Hepatic stellate cell (primary cell): ENCODE data around the gene ATF6.
"Not testable (repeated sequence)": the region's sequence is repeated elsewhere in the genome, so short reads cannot be mapped to it uniquely, and the experiment has no call there.

Experiments used
- DNase-seq: peaks from one replicate; pipeline ENCODE4 v3.0.0; 2011; ENCODE audit warnings: low spot score

The ATF6 gene

DNA sequence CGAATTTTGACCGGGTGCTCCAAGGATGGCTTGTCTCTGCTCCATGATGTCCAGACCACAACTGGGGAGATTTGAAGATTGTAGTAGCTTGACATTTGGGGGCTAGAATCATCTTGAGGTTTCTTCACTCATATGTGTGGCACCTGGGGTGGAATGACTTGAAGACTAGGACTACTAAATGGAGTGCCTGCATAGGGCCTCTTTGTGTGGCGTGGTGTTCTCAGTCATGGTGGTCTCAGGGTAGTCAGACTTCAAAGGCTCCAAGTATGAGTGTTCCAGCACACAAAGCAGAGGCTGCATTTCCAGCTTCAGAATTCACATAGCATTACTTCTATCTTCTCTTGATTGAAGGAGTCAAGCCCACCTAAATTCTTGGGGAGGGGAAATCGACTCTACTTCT lies 16.8 kb downstream of the ATF6 start:
- no peak for DNase-seq

DNA sequence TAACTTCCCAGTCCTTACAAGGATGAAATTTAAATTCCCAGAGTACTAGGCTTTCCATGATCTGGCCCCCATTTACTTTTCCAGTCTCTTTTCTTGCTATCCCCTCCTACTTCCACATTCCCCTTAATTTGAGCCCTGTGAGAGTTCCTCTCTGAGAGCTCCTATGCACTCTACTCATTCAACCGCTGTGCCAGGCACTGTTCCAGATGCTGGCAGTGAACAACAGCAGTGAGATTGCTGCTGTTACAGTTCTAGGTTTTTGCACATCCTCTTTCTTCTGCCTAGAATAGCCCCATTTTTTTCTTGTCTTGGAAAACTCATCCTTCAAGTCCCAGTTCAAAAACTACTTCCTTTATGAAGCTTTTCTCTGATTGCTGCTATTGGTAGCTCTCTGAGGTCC lies 18.8 kb downstream of the ATF6 start:
- DNase-seq: no peak

DNA sequence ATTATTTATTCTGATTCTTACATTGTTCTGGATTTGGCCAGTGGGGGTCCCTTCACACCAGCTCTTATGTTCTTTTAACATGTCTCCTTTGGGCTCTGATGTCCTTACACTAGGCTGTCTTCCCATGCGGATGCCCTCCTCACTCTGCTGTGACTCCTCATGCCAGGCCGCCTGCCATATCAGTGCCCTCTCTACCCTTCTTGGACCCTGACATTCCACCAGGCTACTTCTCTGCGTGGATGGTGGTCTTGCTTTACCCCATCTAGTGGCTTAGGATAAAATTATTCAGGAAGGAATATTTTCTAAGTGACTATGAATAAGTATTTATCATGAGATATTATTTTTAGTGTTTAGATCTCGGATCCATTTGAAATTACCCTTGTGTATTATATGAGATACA lies 21.2 kb downstream of the ATF6 start:
- DNase-seq: no peak

DNA sequence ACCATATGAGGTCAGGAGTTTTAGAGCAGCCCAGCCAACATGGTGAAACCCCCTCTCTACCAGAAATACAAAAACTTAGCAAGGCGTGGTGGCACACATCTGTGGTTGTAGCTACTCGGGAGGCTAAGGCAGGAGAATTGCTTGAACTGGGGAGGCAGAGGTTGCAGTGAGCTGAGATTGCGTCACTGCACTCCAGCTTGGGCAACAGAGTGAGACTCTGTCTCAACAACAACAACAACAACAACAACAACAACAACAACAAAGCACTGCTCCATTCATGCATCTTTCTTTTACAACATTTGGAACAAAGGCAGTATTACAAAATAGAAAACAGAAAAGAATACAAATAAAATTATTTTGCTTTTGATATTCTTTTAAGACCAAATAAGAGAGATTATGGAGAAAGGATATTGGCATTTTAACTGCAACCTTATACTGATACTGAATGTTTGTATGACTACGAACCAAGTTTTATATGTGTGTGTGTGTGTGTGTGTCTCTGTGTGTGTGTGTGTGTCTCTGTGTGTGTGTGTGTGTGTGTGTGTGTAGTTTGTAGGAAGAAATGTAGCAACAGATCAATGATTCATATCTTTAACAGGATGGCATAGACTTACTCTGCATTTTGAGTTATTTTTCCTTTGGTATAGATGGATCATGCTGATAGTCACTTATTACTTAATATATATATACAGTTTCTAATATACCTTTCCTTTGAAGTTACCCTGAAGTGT lies 24.6 kb downstream of the ATF6 start:
- DNase-seq: no peak

DNA sequence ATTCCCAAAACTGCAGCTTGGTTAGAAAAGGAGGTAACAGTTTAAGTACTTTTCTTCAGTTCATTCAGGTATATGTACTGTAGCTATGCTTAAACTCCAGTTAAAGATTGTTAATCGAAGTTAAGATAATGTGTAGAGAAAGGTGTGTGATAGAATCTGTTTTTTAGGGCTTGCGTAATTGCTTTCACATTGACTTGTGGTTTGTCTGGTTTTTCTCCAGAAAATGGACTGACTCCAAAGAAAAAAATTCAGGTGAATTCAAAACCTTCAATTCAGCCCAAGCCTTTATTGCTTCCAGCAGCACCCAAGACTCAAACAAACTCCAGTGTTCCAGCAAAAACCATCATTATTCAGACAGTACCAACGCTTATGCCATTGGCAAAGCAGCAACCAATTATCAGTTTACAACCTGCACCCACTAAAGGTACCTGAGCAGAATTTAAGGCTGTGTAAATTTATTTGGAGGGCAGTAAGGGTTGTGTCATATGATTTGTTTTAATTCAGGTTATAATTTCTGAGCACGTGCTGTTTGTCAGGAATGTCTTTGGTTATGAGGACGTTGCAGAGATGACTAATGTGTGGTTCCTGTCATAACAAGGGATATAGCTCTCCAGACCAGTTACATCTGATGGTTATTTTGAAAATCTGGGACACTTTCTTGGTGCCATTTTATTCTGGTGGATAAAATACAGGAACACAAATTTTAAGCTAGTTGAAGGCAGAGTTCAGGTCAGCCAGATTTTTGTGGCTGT lies 26.0 kb downstream of the ATF6 start:
- peak; percentile 9 for DNase-seq

DNA sequence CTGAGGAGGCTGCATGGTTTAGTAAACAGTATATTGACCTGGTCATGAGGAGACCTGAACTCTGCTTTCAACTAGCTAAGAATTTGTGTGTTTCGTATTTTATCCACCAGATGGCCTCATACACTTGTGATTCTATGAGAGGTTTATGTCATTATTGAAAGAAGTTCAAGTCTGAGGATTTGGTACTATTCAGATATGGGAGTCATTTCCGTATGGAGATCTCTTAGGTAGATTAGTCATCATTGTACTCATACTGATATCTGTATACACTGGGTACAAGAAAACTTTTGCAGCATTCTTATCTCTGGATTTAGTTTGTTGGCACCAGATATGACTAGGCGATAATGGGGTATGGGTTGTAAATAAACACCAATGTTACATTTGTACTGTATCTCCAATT lies 26.6 kb downstream of the ATF6 start:
- peak; percentile 25 for DNase-seq

DNA sequence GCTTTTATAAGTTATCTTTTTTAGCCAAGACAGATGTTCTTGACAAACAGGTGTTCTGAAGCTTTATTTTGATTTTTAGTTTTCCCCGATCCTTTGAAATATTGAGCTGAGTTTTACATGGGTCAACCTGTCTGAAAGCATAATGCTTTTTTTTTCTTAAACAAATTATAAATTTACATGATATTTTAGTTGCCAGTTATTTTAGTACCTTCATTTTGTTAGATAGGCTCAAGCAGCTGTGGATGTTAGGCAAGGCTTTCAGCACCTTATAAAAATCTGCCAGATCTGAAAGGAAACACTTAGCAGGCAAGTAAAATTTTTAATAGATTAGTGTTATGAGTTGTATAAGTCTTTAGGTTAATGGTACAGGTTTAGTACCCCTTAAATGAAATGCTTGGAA lies 33.7 kb downstream of the ATF6 start:
- no peak for DNase-seq

DNA sequence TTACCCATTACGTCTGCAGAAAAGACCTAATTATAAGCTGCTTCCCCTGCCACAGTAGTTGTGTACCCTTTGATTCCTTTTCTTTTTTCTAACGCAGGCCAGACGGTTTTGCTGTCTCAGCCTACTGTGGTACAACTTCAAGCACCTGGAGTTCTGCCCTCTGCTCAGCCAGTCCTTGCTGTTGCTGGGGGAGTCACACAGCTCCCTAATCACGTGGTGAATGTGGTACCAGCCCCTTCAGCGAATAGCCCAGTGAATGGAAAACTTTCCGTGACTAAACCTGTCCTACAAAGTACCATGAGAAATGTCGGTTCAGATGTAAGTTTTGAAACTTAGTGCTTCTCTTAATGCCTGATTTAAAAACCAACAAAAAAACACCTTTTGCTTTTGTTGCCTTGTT lies 35.8 kb downstream of the ATF6 start:
- DNase-seq: no peak

DNA sequence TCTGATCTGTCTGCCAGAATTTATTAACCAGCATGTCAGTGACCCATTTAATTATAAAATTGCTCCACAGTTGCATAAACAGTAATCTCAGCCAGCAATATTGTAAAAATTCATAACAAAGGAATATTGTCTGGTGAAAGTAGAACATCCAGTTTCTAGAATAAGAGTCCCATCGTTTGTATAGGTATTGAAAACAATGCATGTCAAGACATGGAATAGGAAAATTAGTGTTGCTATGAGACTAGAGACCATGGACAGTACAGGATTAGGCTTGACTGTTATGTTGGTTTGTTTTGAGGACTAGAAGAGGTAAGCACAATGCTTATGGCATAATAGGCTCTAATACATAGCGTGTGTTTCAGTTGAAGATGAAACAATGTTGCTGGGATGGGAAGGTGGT lies 37.1 kb downstream of the ATF6 start:
- DNase-seq: no peak

DNA sequence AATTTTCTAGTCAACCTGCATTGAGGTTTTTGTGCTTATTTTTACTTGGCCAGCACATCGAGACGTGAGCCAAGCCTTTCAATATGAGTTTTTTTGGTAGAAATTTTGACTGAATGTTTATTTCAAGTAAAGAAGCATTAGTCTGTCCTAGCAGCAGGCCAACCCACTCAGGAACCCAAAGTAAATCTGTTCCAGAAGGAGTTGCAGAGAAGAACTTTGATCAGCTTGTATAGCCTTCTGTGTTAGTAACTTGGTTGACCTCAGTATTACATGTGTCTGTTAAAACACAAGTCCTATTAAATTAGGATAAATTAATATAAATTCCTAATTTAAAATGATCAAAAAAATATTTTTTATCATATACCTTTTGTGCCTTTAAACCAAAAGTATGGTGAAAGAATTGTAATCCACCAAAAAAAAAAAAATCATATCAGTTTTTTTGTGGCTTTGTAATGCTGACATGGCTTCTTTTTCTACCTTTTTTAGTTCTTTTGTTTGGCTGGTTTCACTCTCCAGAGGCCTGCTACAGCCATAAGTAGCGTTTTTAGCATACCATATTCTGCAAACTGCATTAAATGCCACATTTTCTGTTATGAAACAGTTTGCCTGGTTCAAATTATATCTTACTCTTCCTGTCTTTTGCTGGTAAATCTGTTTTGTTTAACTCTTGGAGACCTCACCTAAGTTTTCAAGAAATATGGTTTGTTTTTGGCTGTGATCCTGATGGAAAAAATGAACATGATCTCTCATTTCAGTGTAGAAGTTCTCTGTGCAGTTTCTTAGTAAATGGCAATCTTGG lies 39.5 kb downstream of the ATF6 start:
- no peak for DNase-seq

DNA sequence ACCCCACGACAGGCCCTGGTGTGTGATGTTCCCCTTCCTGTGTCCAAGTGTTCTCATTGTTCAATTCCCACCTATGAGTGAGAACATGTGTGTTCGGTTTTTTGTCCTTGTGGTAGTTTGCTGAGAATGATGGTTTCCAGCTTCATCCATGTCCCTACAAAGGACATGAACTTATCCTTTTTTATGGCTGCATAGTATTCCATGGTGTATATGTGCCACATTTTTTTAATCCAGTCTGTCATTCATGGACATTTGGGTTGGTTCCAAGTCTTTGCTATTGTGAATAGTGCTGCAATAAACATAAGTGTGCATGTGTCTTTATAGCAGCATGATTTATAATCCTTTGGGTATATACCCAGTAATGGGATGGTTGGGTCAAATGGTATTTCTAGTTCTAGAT lies 43.1 kb downstream of the ATF6 start:
- not testable (repeated sequence) for DNase-seq

DNA sequence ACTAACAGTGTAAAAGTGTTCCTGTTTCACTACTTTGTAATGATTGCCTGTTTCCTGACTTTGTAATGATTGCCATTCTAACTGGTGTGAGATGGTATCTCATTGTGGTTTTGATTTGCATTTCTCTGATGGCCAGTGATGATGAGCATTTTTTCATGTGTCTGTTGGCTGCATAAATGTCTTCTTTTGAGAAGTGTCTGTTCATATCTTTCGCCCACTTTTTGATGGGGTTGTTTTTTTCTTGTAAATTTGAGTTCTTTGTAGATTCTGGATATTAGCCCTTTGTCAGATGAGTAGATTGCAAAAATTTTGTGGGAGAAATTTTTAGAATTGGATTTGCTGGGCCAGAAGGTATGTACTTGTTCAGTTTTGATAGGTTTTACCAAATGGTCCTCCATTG lies 43.5 kb downstream of the ATF6 start:
- not testable (repeated sequence) for DNase-seq

DNA sequence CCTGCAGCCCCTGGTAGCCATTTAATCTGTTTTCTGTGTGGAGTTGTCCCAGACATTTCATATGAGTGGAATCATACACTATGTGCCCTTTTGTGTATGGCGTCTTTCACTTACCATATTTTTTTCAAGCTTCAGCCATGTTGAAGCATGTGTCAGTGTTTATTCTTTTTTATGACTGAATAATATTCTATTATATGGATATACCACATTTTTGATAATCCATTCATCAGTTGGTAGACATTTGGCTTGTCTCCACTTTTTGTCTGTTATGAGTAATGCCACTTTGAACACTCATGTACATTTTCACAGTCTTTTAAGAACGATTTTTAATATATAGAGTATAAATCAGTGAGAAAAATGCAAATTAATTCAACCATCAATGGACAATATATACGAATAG lies 44.7 kb downstream of the ATF6 start:
- no peak for DNase-seq

DNA sequence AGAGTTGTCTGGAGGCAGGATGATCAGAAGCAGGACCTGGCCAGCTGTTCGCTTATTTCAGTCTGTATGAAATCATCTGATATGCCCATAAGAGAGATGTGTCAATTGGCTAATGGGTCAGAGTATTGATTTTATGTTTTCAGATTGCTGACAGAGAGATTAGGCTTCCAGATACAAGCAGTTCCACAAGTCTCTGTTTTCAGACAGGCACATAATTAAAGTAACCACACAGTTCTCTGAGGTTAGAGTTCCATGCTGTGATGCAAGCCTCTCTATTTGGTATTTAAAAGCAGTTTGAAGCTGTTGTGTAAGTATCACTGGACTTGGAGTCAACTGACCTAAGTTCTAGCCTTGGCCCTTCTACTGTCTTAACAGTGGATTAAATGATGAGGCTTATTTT lies 50.1 kb downstream of the ATF6 start:
- no peak for DNase-seq

DNA sequence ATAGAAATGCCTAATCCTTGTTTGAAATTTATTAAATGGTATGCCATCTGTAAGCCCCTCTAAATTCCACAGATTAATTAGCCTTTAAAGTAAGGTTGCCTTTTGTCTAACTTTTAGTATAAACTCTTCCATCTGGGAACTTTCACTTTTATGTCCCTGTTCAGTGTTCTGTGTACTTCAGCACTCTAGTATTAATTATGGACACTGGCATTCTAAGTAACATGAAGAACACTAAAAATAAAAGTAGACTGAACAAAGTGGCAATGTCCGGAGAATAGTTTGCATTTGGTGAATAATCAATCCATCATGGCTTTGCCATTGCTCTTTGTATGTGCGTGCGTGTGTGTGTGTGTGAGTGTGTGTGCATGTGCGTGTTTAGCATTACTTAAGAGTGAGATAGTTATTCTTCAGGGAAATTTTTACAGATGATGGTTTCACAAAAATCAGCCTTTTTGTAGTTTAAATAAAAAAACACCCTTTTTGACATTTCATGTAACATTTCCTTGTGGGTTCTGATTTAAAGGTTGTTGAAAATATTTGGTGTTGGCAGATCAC lies 51.1 kb downstream of the ATF6 start:
- DNase-seq: no peak

DNA sequence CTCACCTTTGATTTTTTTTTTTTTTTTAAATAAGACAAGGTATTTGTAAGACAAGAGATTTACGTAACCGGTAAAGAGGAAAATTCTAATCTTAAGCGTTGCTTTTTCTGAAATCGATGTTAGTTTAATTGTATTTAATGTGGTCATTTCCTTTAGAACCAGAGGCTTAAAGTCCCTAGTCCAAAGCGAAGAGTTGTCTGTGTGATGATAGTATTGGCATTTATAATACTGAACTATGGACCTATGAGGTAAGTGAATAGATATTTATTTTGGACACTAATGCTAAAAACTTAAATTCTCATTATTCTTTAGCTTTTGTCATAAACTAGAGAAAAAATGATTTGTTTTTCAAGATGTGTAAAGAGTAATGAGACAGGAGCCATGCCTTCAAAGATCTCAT lies 54.8 kb downstream of the ATF6 start:
- no peak for DNase-seq

DNA sequence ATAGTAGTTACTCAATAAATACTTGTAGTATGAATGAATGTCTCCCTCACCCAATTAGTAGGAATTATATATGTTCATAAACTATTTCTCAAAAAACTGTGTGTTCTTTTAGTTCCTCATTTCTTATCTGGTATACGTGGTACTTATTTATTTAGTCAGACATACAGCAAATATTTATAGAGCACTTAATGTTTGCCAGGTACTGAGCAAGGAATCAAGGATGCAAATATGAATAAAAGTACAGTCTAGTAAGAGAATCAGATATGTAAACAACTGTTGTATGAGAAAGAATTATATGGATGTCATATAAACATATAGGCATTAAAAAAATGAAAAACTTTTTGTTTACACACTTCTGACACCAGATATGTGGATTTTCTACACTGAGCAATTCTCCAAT lies 58.5 kb downstream of the ATF6 start:
- DNase-seq: no peak

DNA sequence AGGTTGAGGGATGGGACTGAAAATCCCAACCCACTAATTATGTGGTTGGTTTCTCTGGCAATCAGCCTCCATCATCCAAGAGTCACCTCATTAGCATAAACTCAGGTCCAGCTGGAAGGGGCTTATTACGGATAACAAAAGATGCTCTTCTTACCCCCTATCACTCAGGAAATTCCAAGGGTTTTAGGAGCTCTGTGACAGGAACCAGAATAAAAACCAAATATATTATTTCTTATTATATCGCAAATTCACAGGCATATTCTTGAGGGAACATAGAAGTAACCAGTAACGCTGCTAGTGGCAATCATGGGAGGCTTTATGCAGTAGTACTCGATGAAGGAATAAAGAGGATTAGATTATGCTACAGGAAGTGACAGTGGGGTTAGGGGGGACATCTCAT lies 59.7 kb downstream of the ATF6 start:
- DNase-seq: no peak

DNA sequence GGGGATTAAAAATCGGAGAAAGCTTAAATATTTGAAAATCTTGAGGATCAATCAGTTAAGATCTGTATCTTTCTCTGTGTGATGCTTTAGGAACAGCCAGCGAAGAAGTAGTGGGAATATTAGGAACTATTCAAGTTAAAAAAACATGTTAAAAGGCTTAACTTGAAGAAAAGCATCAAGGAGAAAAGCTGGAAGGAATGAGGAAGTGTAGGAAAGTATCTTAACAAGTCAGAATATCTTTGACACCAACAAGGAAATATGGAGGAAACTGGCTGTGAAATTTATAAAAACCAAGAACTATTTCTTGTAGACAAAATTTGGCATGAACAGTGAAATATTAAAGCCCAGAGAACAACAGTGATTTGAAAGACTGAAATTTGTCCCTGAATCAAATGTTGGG lies 60.4 kb downstream of the ATF6 start:
- DNase-seq: no peak

DNA sequence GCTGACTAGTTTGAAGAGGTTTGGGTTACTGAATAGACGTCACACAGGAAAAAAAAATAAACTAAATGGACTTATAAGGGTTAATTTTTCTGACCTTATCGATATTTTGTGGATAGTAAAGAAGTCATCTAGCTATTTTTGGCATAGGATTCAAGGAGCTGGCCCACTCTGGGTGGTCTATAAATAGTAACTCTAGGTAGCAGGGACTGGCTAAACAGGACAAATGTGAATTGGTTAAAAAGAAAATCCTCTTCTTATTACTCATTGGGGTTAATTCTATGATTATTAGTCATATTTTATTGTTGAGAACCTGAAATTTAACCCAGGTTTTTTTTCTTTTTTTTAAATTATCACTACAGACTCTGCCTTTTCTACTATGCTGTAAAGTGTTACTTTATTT lies 61.7 kb downstream of the ATF6 start:
- peak; percentile 17 for DNase-seq

DNA sequence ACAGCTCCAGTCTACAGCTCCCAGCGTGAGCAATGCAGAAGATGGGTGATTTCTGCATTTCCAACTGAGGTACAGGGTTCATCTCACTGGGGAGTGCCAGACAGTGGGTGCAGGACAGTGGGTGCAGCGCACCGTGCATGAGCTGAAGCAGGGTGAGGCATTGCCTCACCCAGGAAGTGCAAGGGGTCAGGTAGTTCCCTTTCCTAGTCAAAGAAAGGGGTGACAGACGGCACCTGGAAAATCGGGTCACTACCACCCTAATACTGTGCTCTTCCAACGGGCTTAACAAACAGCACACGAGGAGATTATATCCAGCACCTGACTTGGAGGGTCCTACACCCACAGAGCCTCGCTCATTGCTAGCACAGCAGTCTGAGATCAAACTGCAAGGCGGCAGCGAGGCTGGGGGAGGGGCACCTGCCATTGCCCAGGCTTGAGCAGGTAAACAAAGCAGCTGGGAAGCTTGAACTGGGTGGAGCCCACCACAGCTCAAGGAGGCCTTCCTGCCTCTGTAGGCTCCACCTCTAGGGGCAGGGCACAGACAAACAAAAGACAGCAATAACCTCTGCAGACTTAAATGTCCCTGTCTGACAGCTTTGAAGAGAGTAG lies 66.3 kb downstream of the ATF6 start:
- DNase-seq: not testable (repeated sequence)

DNA sequence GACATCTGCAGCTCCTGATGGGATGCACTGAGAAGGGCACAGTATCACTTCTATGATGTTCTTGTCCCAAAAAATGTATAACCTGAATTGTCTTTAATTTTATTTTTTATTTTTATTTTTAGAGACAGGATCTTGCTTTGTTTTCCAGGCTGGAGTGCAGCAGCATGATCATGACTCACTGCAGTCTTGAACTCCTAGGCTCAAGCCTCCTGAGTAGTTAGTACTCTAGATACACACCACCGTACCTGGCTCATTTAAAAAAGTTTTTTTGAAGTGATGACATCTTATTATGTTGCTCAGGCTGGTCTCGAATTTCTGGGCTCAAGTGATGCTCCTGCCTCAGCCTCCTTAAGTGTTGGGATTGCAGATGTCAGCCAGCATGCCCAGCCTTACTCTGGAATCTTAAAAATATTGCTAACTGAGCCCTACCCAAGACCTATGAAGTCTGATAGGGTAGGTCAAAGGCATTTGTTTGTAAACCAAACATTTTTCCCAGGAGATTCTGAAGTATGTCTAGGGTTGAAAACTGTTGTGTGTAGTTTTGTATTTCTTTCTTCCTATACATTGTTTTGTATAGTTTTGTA lies 68.9 kb downstream of the ATF6 start:
- DNase-seq: no peak
